CD4-positive, alpha-beta T cell (primary cell): ENCODE data around the gene GLTPD2. TPM values are rescaled to one million over a fixed set of nuclear protein-coding genes. Genes with fewer than 3 reads are reported as not detected.

Experiments
- ATAC-seq: fragments of 200-7000 bp; cut with Tn5 transposase; one replicate; pipeline ENCODE4 v1.10.0; 2022; ENCODE audit warnings: mild to moderate bottlenecking; ENCODE audit not compliant: poor library complexity
- CTCF ChIA-PET: fragments of 350-600 bp; sonication (Branson Sonifier 250); formaldehyde crosslinking; loops from one replicate; lab custom pipeline; 2021; ENCODE audit warnings: antibody characterized with exemption, inconsistent platforms; lab: Charles Lee
- POLR2A ChIA-PET: fragments of 350-600 bp; sonication (Branson Sonifier 250); formaldehyde crosslinking; loops from one replicate; lab custom pipeline; 2021; ENCODE audit warnings: antibody characterized with exemption, inconsistent platforms; lab: Charles Lee
- DNase-seq, 14 experiments: peaks; one replicate each; pipeline ENCODE4 v3.0.0-alpha.2; 2013 to 2020; ENCODE audit warnings: mixed read lengths in 2 of 14
- H3K27ac ChIP-seq, 2 donors: one replicate each; pipeline versions ENCODE4 v1.5.1 to v1.7.0; 2013; ENCODE audit warnings: low read length in 2 of 2, low read depth in 1 of 2, mild to moderate bottlenecking in 1 of 2
- H3K27me3 ChIP-seq, 2 experiments: 1 replicate in 1 of 2; 2 replicates in 1 of 2; pipeline versions ENCODE4 v1.6.1 to v1.7.0; 2013; ENCODE audit warnings: low read length in 2 of 2, control low read depth in 1 of 2, mild to moderate bottlenecking in 1 of 2, moderate library complexity in 1 of 2; ENCODE audit not compliant: insufficient read depth in 2 of 2, control insufficient read depth in 1 of 2
- H3K36me3 ChIP-seq: one replicate; pipeline ENCODE4 v1.6.1; 2013; ENCODE audit warnings: low read length, control low read depth; ENCODE audit not compliant: insufficient read depth
- H3K4me1 ChIP-seq: one replicate; pipeline ENCODE4 v1.6.1; 2013; ENCODE audit warnings: low read length, control low read depth; ENCODE audit not compliant: insufficient read depth
- H3K4me3 ChIP-seq: one replicate; pipeline ENCODE4 v1.5.1; 2013; ENCODE audit warnings: mild to moderate bottlenecking, low read length, moderate library complexity
- H3K9me3 ChIP-seq, 2 experiments: 1 replicate in 1 of 2; 2 replicates in 1 of 2; pipeline versions ENCODE4 v1.6.1 to v1.7.0; 2013; ENCODE audit warnings: low read length in 2 of 2, mild to moderate bottlenecking in 2 of 2, control low read depth in 1 of 2, moderate library complexity in 1 of 2; ENCODE audit not compliant: control insufficient read depth in 1 of 2, insufficient read depth in 1 of 2
- H3K27ac Mint-ChIP-seq: one replicate; pipeline ENCODE4 v1.8.0; 2020; ENCODE audit warnings: mixed read lengths
- H3K27me3 Mint-ChIP-seq: one replicate; pipeline ENCODE4 v1.8.0; 2021; ENCODE audit warnings: mixed read lengths
- H3K36me3 Mint-ChIP-seq: one replicate; pipeline ENCODE4 v1.8.0; 2021; ENCODE audit warnings: low read depth, mixed read lengths
- H3K4me1 Mint-ChIP-seq: one replicate; pipeline ENCODE4 v1.8.0; 2021; ENCODE audit warnings: low read depth, mixed read lengths
- H3K4me3 Mint-ChIP-seq: one replicate; pipeline ENCODE4 v1.8.0; 2020; ENCODE audit warnings: mild to moderate bottlenecking, mixed read lengths
- H3K9me3 Mint-ChIP-seq: one replicate; pipeline ENCODE4 v1.8.0; 2020; ENCODE audit warnings: mixed read lengths
- intact Hi-C, 2 experiments: fragments of 100-400 bp; cut with DNase I in 1 of 2; cut with micrococcal nuclease in 1 of 2; formaldehyde crosslinking; loops; one replicate each; pipeline versions ENCODE4 v1.15.1 to v1.9.0; 2023 to 2025; cut with DNase I, micrococcal nuclease
- total RNA-seq, 174 experiments: library from RNA in 2 of 174; stranded (reverse) in 2 of 174; gene quantifications; one replicate each; pipeline ENCODE4 v1.2.3 and lab custom pipeline; 2021 to 2026
- TF ChIP-seq, protein P1 (sequence below): fragments of 200-600 bp; IDR thresholded peaks from one replicate; pipeline ENCODE4 v1.8.0; 2022; ENCODE audit warnings: antibody characterized with exemption, mild to moderate bottlenecking

Gene GLTPD2
- total RNA-seq, 2 experiments from 2014 or later = not detected

DNA sequence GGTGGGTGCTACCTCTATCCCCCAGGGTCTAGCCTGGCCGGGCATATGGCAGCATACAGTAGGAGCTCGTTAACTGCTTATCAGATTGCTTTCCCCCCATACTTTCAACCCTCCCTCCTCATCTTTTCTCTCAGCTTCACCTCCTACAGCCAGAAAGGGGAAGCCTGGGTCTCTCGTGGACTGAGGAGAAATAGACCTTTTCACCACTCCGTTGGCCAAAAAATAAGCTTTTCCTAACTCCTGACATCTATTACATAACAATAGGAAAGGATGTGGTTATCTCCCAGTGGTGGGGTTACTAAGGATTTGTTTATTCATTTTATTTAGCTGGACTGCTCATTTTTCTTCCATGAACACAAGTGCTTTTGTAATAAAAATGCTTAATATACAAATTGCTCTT lies 40.1 kb upstream of the GLTPD2 start:
- Mint-ChIP-seq H3K4me3 (no peak overlapping the region), H3K27me3 (peaks cover 19% of the 10 kb centered on the region), H3K4me1 (peaks cover 15% of the 10 kb centered on the region), H3K36me3 (no peaks in the 10 kb centered on the region), H3K9me3 (no peaks in the 10 kb centered on the region), H3K27ac (no peak overlapping the region)
- ATAC-seq (no peak), DNase-seq (no peak)
- Histone ChIP-seq H3K27ac (no peak overlapping the region), H3K4me1 (peaks cover 23% of the 10 kb centered on the region), H3K36me3 (no peaks in the 10 kb centered on the region), H3K4me3 (no peak overlapping the region), H3K27me3 (peaks cover 0 to 5% of the 10 kb centered on the region in 2 experiments), H3K9me3 (peaks cover 0 to 3% of the 10 kb centered on the region in 2 experiments)
- TF ChIP-seq, protein P1, sequence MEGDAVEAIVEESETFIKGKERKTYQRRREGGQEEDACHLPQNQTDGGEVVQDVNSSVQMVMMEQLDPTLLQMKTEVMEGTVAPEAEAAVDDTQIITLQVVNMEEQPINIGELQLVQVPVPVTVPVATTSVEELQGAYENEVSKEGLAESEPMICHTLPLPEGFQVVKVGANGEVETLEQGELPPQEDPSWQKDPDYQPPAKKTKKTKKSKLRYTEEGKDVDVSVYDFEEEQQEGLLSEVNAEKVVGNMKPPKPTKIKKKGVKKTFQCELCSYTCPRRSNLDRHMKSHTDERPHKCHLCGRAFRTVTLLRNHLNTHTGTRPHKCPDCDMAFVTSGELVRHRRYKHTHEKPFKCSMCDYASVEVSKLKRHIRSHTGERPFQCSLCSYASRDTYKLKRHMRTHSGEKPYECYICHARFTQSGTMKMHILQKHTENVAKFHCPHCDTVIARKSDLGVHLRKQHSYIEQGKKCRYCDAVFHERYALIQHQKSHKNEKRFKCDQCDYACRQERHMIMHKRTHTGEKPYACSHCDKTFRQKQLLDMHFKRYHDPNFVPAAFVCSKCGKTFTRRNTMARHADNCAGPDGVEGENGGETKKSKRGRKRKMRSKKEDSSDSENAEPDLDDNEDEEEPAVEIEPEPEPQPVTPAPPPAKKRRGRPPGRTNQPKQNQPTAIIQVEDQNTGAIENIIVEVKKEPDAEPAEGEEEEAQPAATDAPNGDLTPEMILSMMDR = no peak
- ChIA-PET CTCF (interaction anchor here (1.1 kb wide), 1 partner anchor 127 kb away, joined by 3 read pairs; no protein-coding TSS in a partner anchor), POLR2A (interaction anchor here (0.7 to 1.3 kb wide), 2 partner anchors 10 to 110 kb away, joined by 3 to 4 read pairs; partner anchors contain the start of gene ZMYND15)
- intact Hi-C loops = no loop called here

DNA sequence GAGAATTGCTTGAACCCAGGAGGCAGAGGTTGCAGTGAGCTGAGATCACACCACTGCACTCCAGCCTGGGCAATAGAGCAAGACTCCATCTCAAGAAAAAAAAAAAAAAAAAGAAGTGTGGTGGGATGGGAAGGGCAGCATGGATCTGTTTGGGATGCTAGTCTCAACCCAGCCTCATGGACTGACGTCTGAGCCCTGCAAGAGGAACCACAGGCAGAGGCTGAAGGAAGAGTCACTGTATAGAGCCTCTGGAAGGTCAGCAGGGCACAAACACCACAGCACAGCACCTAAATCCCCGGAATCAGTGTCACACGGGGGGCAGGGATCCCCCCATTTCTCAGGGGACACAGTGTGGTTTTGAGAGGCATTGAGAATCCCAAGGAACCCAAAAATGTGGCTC lies 38.2 kb upstream of the GLTPD2 start:
- peaks cover 5 to 6% of the 10 kb centered on the region in 2 experiments for H3K27me3 ChIP-seq
- CTCF ChIA-PET = interaction anchor here (0.6 kb wide), 1 partner anchor 40 kb away, joined by 3 read pairs; no protein-coding TSS in a partner anchor
- TF ChIP-seq, protein P1 = no peak

DNA sequence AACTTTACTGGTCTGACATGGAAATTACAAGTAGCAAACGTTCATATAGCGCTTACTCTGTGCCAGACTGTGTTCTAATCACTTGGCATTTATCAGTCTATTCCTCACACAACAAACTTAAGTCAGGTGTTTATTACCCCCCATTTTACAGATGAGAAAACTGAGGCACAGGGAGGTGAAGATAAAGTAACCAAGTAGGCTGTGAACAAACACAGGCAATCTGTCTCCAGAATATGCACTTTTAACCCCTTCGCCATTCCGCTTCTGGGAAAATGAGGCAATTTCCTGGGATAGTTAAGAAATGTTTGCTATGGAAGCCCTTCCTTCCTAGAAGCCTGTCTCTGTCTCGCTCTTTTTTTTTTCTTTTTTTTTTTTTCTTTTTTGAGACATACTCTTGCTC lies 36.8 kb upstream of the GLTPD2 start:
- Mint-ChIP-seq H3K27me3 (peaks cover 24% of the 10 kb centered on the region), H3K4me1 (peaks cover 15% of the 10 kb centered on the region), H3K9me3 (no peaks in the 10 kb centered on the region), H3K36me3 (no peaks in the 10 kb centered on the region), H3K4me3 (no peak overlapping the region), H3K27ac (no peak overlapping the region)
- ATAC-seq (no peak), DNase-seq (no peak)
- Histone ChIP-seq H3K27ac (no peak overlapping the region), H3K27me3 (peaks cover 5 to 6% of the 10 kb centered on the region in 2 experiments), H3K9me3 (peaks cover 0 to 3% of the 10 kb centered on the region in 2 experiments), H3K36me3 (no peaks in the 10 kb centered on the region), H3K4me1 (peaks cover 15% of the 10 kb centered on the region), H3K4me3 (no peak overlapping the region)
- TF ChIP-seq, protein P1 = no peak
- ChIA-PET POLR2A (no interaction called here), CTCF (no interaction called here)
- intact Hi-C loops = no loop called here

More for the DNA sequence above, 38.2 kb upstream of the GLTPD2 start:
- Histone ChIP-seq H3K4me1 (peaks cover 15% of the 10 kb centered on the region), H3K4me3 (no peak overlapping the region), H3K9me3 (peaks cover 0 to 3% of the 10 kb centered on the region in 2 experiments), H3K27ac (no peak overlapping the region), H3K36me3 (no peaks in the 10 kb centered on the region)
- peaks cover 24% of the 10 kb centered on the region for H3K27me3 Mint-ChIP-seq
- H3K36me3 Mint-ChIP-seq = no peaks in the 10 kb centered on the region
- no peak for DNase-seq
- no peak overlapping the region for H3K27ac Mint-ChIP-seq
- POLR2A ChIA-PET = no interaction called here
- peaks cover 15% of the 10 kb centered on the region for H3K4me1 Mint-ChIP-seq
- intact Hi-C loops = no loop called here
- H3K4me3 Mint-ChIP-seq = no peak overlapping the region
- no peak for ATAC-seq
- no peaks in the 10 kb centered on the region for H3K9me3 Mint-ChIP-seq
